ENCODE measurements around the gene GOLGA8Q.
"Not testable (repeated sequence)": the region's sequence is repeated elsewhere in the genome, so short reads cannot be mapped to it uniquely, and the experiment has no call there.

DNA sequence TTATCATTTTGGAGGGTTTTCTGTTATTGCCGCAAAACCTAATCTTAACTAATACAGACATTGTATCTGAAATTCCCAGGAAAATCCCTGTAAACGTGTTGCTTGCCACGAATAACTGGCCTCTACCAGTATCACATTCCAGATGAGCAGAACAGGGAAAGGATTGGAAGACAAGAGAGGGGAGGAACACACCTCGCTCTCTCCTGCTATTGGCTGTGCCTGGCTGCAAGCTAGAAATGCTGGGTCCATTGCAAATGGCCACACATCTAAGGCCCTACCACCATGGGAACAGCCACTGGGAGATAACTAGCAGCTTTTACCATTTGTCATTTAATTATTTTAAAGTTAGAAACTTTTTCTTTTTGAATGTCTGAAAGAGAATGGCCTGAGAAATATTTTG is 37.3 kb upstream of the GOLGA8Q start:
- TF ChIP-seq, protein P1, sequence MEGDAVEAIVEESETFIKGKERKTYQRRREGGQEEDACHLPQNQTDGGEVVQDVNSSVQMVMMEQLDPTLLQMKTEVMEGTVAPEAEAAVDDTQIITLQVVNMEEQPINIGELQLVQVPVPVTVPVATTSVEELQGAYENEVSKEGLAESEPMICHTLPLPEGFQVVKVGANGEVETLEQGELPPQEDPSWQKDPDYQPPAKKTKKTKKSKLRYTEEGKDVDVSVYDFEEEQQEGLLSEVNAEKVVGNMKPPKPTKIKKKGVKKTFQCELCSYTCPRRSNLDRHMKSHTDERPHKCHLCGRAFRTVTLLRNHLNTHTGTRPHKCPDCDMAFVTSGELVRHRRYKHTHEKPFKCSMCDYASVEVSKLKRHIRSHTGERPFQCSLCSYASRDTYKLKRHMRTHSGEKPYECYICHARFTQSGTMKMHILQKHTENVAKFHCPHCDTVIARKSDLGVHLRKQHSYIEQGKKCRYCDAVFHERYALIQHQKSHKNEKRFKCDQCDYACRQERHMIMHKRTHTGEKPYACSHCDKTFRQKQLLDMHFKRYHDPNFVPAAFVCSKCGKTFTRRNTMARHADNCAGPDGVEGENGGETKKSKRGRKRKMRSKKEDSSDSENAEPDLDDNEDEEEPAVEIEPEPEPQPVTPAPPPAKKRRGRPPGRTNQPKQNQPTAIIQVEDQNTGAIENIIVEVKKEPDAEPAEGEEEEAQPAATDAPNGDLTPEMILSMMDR (IDR thresholded peaks at IDR 0.05) = not testable (repeated sequence)
- not testable (repeated sequence) for TF ChIP-seq POLR2A (IDR thresholded peaks at IDR 0.05)

All from thyroid gland (tissue), 4 donors.